ENCODE results near the gene TCF4.

- TF ChIP-seq CTCF (IDR thresholded peaks at IDR 0.05) (no peak), EP300 (IDR thresholded peaks at IDR 0.05) (no peak)
Observed at GRCh38 chr18:55589625-55590291, 1.8 kb upstream of the TCF4 start.

Data from suprapubic skin (tissue), 3 donors.